Vagina (tissue), 2 donors: Measurements from ENCODE around the gene ALKAL2. TPM values are rescaled to one million over a fixed set of nuclear protein-coding genes. Genes with fewer than 3 reads are reported as not detected.

ENCODE experiments used
- DNase-seq, 2 donors: peaks; one replicate each; pipeline ENCODE4 v3.0.0-alpha.2; 2017; ENCODE audit errors: extremely low spot score in 2 of 2
- H3K27ac ChIP-seq: fragments of 200-600 bp; sonication (generic); one replicate; pipeline ENCODE4 v1.5.1; 2019
- H3K27me3 ChIP-seq: fragments of 200-600 bp; sonication (generic); one replicate; pipeline ENCODE4 v1.5.1; 2019
- H3K36me3 ChIP-seq, 2 donors: fragments of 200-600 bp; sonication (generic); one replicate each; pipeline ENCODE4 v1.5.1; 2017 to 2019
- H3K4me1 ChIP-seq: fragments of 200-600 bp; sonication (generic); one replicate; pipeline ENCODE4 v1.5.1; 2019
- H3K4me3 ChIP-seq, 2 donors: fragments of 200-600 bp; sonication (generic); 1 replicate in 1 of 2; 2 replicates in 1 of 2; pipeline ENCODE4 v1.5.1; 2016 to 2019
- H3K9me3 ChIP-seq: fragments of 200-600 bp; sonication (generic); one replicate; pipeline ENCODE4 v1.5.1; 2019
- CTCF ChIP-seq, 3 experiments: fragments of 450-650 bp in 2 of 3; fragments of 200-600 bp in 1 of 3; sonication (generic) in 1 of 3; IDR thresholded peaks; one replicate each; pipeline ENCODE4 v1.5.1; 2017 to 2019; ENCODE audit warnings: antibody characterized with exemption in 3 of 3, mild to moderate bottlenecking in 2 of 3, moderate library complexity in 2 of 3
- POLR2A ChIP-seq, 2 donors: fragments of 450-650 bp; IDR thresholded peaks; one replicate each; pipeline ENCODE4 v1.6.1; 2017; ENCODE audit warnings: antibody characterized with exemption in 2 of 2, mild to moderate bottlenecking in 2 of 2, moderate library complexity in 2 of 2
- POLR2AphosphoS5 ChIP-seq, 2 donors: sonication (generic); formaldehyde crosslinking; IDR thresholded peaks; one replicate each; pipeline ENCODE4 v1.9.0; 2017; ENCODE audit warnings: antibody characterized with exemption in 2 of 2, mild to moderate bottlenecking in 2 of 2, low read depth in 1 of 2; ENCODE audit not compliant: insufficient read depth in 1 of 2
- intact Hi-C: fragments of 100-400 bp; cut with DNase I; formaldehyde crosslinking; loops from one replicate; pipeline ENCODE4 v1.15.1; 2023
- total RNA-seq: library from RNA; depleted of rRNA; stranded (reverse); fragments of >200 nt; gene quantifications from one replicate; pipeline ENCODE4 v1.2.3, GENCODE V29; 2016

The ALKAL2 gene
- total RNA-seq, 1 donor from 2014 or later = 17.4 TPM

DNA sequence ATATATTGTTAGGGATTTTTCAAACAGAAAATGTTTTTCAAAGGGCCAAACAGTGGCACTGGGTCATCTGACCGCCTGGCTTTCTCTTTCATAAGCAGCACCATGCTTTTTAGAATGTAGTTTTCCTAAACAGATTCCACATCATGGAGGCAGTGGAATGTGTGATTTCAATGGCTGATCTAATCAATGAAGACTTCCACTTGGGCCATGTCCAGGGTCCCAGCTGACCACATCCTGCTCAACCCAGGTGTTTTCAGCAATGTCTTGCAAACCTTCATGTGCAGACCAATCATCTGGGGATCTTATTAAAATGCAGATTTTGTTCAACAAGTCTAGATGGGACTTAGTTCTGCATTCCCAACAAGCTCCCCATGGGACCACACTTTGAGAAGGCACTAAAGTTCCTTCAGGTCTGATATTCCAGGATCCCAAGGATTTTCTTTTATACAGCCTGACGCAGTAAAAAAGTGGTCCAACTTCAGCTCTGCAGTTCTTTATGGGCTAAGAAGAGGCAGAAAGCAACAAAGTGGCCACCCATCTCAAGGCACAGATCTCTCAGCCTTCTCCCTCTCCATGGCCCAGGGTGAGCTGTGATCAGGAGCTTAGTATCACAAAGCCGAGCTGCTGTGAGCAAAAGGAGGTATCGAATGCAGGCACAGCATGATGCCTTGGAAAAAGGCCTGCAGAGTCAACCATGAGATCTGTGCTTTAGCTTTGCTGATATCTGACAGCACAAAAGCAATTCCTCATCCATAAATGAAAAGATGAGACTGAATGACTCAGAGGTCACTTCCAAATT is 3.7 kb downstream of the ALKAL2 start:
- peaks cover 2% of the 10 kb centered on the region for H3K27me3 ChIP-seq
- no peaks in the 10 kb centered on the region for H3K9me3 ChIP-seq
- intact Hi-C loops = no loop called here
- no peak overlapping the region for H3K4me3 ChIP-seq
- TF ChIP-seq POLR2AphosphoS5 (IDR thresholded peaks at IDR 0.05; ENCODE audit: insufficient read depth in 1 of 2, low read depth in 1 of 2) (no peak), CTCF (IDR thresholded peaks at IDR 0.05) (no peak), POLR2A (IDR thresholded peaks at IDR 0.05) (no peak)
- H3K36me3 ChIP-seq = peaks cover 0 to 28% of the 10 kb centered on the region in 2 donors
- DNase-seq = peak in 1 of 2 donors; percentile 62
- H3K4me1 ChIP-seq = peaks cover 21% of the 10 kb centered on the region
- H3K27ac ChIP-seq = no peak overlapping the region

DNA sequence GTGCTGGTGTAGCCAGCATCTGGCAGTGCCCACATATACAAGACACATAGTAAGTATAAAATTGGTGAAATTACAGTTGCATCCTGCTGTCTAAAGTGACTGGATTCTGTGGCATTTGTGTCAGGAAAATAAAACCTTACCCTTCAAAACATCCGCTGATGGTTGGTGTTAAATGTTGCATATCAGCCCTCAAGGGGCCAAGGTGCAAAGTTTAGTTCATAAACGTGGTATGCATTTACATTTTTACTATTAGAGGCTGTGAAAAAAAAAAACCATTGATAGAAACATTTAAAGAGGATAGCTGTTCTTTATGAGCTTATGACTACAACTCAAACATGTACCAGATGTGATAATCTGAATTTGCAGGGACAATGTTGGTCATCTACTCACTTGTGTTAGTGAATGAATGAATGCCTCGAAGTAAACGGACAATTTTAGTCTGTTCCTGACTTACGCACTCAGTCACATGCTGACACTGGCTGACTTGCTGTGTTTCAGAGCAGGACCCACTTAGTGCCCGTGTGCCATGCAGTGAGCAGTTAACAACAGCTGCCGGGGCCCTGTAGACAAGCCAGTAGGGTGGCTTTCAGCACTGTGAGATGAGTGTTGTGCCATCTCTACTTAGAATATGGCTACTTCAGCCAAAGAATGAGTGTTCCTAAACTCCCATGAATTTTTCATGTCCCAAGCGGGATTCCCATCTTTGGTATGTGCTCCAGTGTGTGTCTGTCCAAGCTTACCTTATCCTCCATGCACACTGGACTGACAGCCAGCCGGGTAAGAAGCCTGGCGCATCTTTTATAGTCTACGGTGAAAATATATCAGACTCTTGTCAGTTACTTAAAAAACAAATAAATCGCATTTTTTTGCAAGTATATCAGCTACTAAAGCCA is 5.3 kb downstream of the ALKAL2 start:
- no peaks in the 10 kb centered on the region for H3K9me3 ChIP-seq
- no peak for TF ChIP-seq POLR2AphosphoS5 (IDR thresholded peaks at IDR 0.05; ENCODE audit: insufficient read depth in 1 of 2, low read depth in 1 of 2)
- intact Hi-C loops = no loop called here
- no peak overlapping the region for H3K27ac ChIP-seq
- peaks cover 0 to 44% of the 10 kb centered on the region in 2 donors for H3K36me3 ChIP-seq
- H3K4me3 ChIP-seq = no peak overlapping the region
- peak in 1 of 2 donors; percentile 56 for DNase-seq
- H3K27me3 ChIP-seq = no peaks in the 10 kb centered on the region
- peaks cover 9% of the 10 kb centered on the region for H3K4me1 ChIP-seq

GRCh38 chr2:281381-281780 is 6.5 kb downstream of the ALKAL2 start:
- H3K27ac ChIP-seq = no peak overlapping the region
- intact Hi-C loops = no loop called here

GRCh38 chr2:280650-281110 is 7.2 kb downstream of the ALKAL2 start:
- DNase-seq = peak in 1 of 2 donors; percentile 27
- H3K4me1 ChIP-seq = no peaks in the 10 kb centered on the region
- TF ChIP-seq POLR2AphosphoS5 (IDR thresholded peaks at IDR 0.05; ENCODE audit: insufficient read depth in 1 of 2, low read depth in 1 of 2) (no peak), POLR2A (IDR thresholded peaks at IDR 0.05) (no peak), CTCF (IDR thresholded peaks at IDR 0.05) (no peak)
- H3K4me3 ChIP-seq = no peak overlapping the region
- no peak overlapping the region for H3K27ac ChIP-seq
- peaks cover 2 to 61% of the 10 kb centered on the region in 2 donors for H3K36me3 ChIP-seq
- no peaks in the 10 kb centered on the region for H3K9me3 ChIP-seq
- no peaks in the 10 kb centered on the region for H3K27me3 ChIP-seq
- intact Hi-C loops = no loop called here

More at GRCh38 chr2:281381-281780, 6.5 kb downstream of the ALKAL2 start:
- Histone ChIP-seq H3K27me3 (no peaks in the 10 kb centered on the region), H3K4me3 (no peak overlapping the region), H3K9me3 (no peaks in the 10 kb centered on the region), H3K36me3 (peaks cover 0 to 56% of the 10 kb centered on the region in 2 donors), H3K4me1 (no peaks in the 10 kb centered on the region)
- TF ChIP-seq POLR2AphosphoS5 (IDR thresholded peaks at IDR 0.05; ENCODE audit: insufficient read depth in 1 of 2, low read depth in 1 of 2) (no peak), POLR2A (IDR thresholded peaks at IDR 0.05) (no peak), CTCF (IDR thresholded peaks at IDR 0.05) (no peak)
- DNase-seq = peak in 1 of 2 donors; percentile 54

GRCh38 chr2:279956-280649 is 7.8 kb downstream of the ALKAL2 start:
- Histone ChIP-seq H3K4me1 (no peaks in the 10 kb centered on the region), H3K27ac (no peak overlapping the region), H3K36me3 (peaks cover 2 to 66% of the 10 kb centered on the region in 2 donors)

More at GRCh38 chr2:279956-280649, 7.8 kb downstream of the ALKAL2 start:
- TF ChIP-seq CTCF (IDR thresholded peaks at IDR 0.05) = no peak
- no peak for TF ChIP-seq POLR2A (IDR thresholded peaks at IDR 0.05)
- TF ChIP-seq POLR2AphosphoS5 (IDR thresholded peaks at IDR 0.05; ENCODE audit: insufficient read depth in 1 of 2, low read depth in 1 of 2) = no peak
- no peak overlapping the region for H3K4me3 ChIP-seq
- H3K9me3 ChIP-seq = no peaks in the 10 kb centered on the region
- no peaks in the 10 kb centered on the region for H3K27me3 ChIP-seq
- DNase-seq = peak in 1 of 2 donors; percentile 29
- intact Hi-C loops = no loop called here
